Memory B cell (primary cell): ENCODE measurements around the gene DCLRE1B.

ENCODE experiments used
- ATAC-seq: fragments of 150-1000 bp; cut with Tn5 transposase; 2 replicates; pipeline ENCODE4 v1.10.0; 2021; ENCODE audit warnings: low read depth, mild to moderate bottlenecking, moderate library complexity
- DNase-seq, 2 donors: peaks; one replicate each; pipeline ENCODE4 v3.0.0; 2022; ENCODE audit warnings: low spot score in 2 of 2
- H3K27ac Mint-ChIP-seq: one replicate; pipeline ENCODE4 v1.8.0; 2022; ENCODE audit warnings: mild to moderate bottlenecking, moderate library complexity, mixed read lengths
- H3K27me3 Mint-ChIP-seq: one replicate; pipeline ENCODE4 v1.8.0; 2022; ENCODE audit warnings: mixed read lengths
- H3K36me3 Mint-ChIP-seq: one replicate; pipeline ENCODE4 v1.8.0; 2022; ENCODE audit warnings: mild to moderate bottlenecking, mixed read lengths
- H3K4me1 Mint-ChIP-seq: one replicate; pipeline ENCODE4 v1.8.0; 2022; ENCODE audit warnings: mixed read lengths
- H3K4me3 Mint-ChIP-seq: one replicate; pipeline ENCODE4 v1.8.0; 2022; ENCODE audit warnings: mild to moderate bottlenecking, moderate library complexity, mixed read lengths
- H3K9me3 Mint-ChIP-seq: one replicate; pipeline ENCODE4 v1.8.0; 2022; ENCODE audit warnings: mixed read lengths

The DCLRE1B gene

DNA sequence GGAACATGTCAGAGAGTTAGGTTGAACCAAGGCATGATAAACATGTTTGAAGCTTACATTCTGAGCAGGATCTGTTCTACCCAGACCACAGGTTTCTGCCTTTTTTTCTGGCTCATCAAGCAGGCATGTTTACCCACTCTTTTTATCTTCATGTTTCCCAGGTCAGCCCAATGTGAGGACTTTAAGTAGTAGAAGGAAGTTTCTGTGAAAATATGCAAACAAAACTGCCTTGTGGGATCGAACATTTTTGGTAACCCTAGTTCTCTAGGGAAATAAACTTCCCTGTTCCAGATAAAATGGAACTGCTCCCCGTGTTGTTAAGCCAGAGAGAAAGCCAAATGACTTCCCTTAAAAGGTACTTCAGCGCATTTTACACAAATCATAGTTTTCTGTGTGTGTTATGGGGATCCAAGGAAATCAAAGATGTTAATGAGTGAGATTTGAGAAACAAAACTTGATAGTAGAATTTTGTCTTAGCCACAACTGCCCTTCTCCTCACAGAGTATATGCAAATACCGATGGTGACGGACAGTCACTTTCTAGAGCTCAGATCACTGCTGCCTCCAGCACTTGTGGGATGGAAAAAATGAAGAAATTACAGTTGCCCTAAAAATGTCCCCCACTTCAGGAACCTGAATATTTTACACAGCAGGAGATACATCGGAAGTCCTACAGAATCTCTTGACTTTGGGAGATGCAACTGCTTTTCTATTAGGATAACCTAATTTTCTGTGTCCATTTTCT, 23.2 kb downstream of the DCLRE1B start:
- ATAC-seq: no peak
- no peaks in the 10 kb centered on the region for H3K27me3 Mint-ChIP-seq

GRCh38 chr1:113928941-113929749, 24.0 kb downstream of the DCLRE1B start, which contains the start of gene HIPK1:
Gene HIPK1, plus strand, starts transcription at chr1:113929324.
- Mint-ChIP-seq H3K27me3 (no peaks in the 10 kb centered on the region), H3K9me3 (no peaks in the 10 kb centered on the region), H3K4me1 (peaks cover 40% of the 10 kb centered on the region), H3K36me3 (peaks cover 9% of the 10 kb centered on the region), H3K27ac (peak within 1 kb of the TSS; percentile 99), H3K4me3 (peak within 1 kb of the TSS; percentile 99)
- ATAC-seq: peak; percentile 63
- peak; percentile 92 to 95 for DNase-seq

More for the DNA sequence above, 23.2 kb downstream of the DCLRE1B start:
- H3K9me3 Mint-ChIP-seq: no peaks in the 10 kb centered on the region
- H3K4me3 Mint-ChIP-seq: peak overlapping the region; percentile 99
- H3K27ac Mint-ChIP-seq: peak overlapping the region; percentile 99
- peaks cover 5% of the 10 kb centered on the region for H3K36me3 Mint-ChIP-seq
- DNase-seq: no peak
- peaks cover 35% of the 10 kb centered on the region for H3K4me1 Mint-ChIP-seq

GRCh38 chr1:113929750-113930498, 24.8 kb downstream of the DCLRE1B start:
- DNase-seq (peak; percentile 71 to 73), ATAC-seq (peak; percentile 41)
- H3K4me1 Mint-ChIP-seq: peaks cover 40% of the 10 kb centered on the region
- no peaks in the 10 kb centered on the region for H3K27me3 Mint-ChIP-seq
- no peaks in the 10 kb centered on the region for H3K9me3 Mint-ChIP-seq
- H3K36me3 Mint-ChIP-seq: peaks cover 9% of the 10 kb centered on the region
- H3K4me3 Mint-ChIP-seq: peak overlapping the region; percentile 99
- H3K27ac Mint-ChIP-seq: peak overlapping the region; percentile 99

- Mint-ChIP-seq H3K4me1 (peaks cover 40% of the 10 kb centered on the region), H3K36me3 (peaks cover 9% of the 10 kb centered on the region), H3K9me3 (no peaks in the 10 kb centered on the region), H3K27ac (peak overlapping the region; percentile 99), H3K4me3 (peak overlapping the region; percentile 94), H3K27me3 (no peaks in the 10 kb centered on the region)
- DNase-seq (peak in 1 of 2 donors; percentile 56), ATAC-seq (peak; percentile 36)
Observed at GRCh38 chr1:113930499-113931161, 25.5 kb downstream of the DCLRE1B start.

- Mint-ChIP-seq H3K27me3 (no peaks in the 10 kb centered on the region), H3K27ac (peak overlapping the region; percentile 99), H3K36me3 (peaks cover 9% of the 10 kb centered on the region), H3K9me3 (no peaks in the 10 kb centered on the region), H3K4me1 (peaks cover 40% of the 10 kb centered on the region), H3K4me3 (peak overlapping the region; percentile 94)
- DNase-seq (no peak), ATAC-seq (no peak)
Observed at GRCh38 chr1:113931451-113931851, 26.3 kb downstream of the DCLRE1B start.

DNA sequence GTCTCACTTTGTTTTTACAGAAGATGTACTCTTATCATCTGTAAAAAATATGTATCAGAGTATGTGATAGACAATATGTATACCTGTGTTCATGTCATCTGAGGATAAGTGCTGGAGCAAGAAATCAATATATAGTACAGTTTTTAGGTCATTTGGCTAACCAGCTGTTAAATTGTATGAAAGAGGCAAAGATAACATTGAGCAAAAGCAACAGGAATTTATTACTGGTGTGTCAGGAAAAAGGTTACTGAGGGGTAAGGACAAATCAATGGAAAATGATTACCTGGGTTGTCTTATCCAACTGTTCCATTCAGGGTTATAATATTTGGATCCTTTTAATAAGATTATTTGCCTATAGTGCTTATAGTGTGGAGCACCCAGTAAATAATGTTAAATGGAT, 28.9 kb downstream of the DCLRE1B start:
- ATAC-seq: no peak
- no peak for DNase-seq
- Mint-ChIP-seq H3K27me3 (no peaks in the 10 kb centered on the region), H3K4me1 (peaks cover 42% of the 10 kb centered on the region), H3K27ac (peak overlapping the region; percentile 54), H3K36me3 (peaks cover 9% of the 10 kb centered on the region), H3K4me3 (no peak overlapping the region), H3K9me3 (no peaks in the 10 kb centered on the region)

- peaks cover 9% of the 10 kb centered on the region for H3K36me3 Mint-ChIP-seq
- DNase-seq (no peak), ATAC-seq (no peak)
- H3K4me3 Mint-ChIP-seq: no peak overlapping the region
- no peaks in the 10 kb centered on the region for H3K27me3 Mint-ChIP-seq
- no peak overlapping the region for H3K27ac Mint-ChIP-seq
- H3K9me3 Mint-ChIP-seq: no peaks in the 10 kb centered on the region
- peaks cover 47% of the 10 kb centered on the region for H3K4me1 Mint-ChIP-seq
Observed at GRCh38 chr1:113934511-113935055, 29.5 kb downstream of the DCLRE1B start.

DNA sequence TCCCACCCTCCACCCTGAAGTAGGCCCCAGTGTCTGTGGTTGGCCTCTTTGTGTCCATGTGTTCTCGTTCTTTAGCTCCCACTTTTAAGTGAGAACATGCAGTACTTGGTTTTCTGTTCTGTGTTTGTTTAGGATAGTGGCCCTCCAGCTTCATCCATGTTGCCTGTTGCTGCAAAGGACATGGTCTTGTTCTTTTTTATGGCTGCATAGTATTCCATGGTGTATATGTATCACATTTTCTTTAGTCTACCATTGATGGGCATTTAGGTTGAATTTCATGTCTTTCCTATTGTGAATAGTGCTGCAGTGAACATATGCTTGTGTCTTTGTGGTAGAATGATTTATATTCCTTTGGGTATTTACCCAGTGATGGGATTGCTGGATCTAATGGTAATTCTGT, 30.1 kb downstream of the DCLRE1B start:
- Mint-ChIP-seq H3K4me3 (no peak overlapping the region), H3K4me1 (peaks cover 49% of the 10 kb centered on the region), H3K27me3 (no peaks in the 10 kb centered on the region), H3K9me3 (no peaks in the 10 kb centered on the region), H3K27ac (no peak overlapping the region), H3K36me3 (peaks cover 12% of the 10 kb centered on the region)
- ATAC-seq (no peak), DNase-seq (no peak)

GRCh38 chr1:113935970-113936369, 30.8 kb downstream of the DCLRE1B start:
- no peaks in the 10 kb centered on the region for H3K27me3 Mint-ChIP-seq
- DNase-seq: no peak
- no peak overlapping the region for H3K4me3 Mint-ChIP-seq
- H3K4me1 Mint-ChIP-seq: peaks cover 47% of the 10 kb centered on the region
- ATAC-seq: no peak
- peaks cover 19% of the 10 kb centered on the region for H3K36me3 Mint-ChIP-seq
- no peaks in the 10 kb centered on the region for H3K9me3 Mint-ChIP-seq
- no peak overlapping the region for H3K27ac Mint-ChIP-seq

DNA sequence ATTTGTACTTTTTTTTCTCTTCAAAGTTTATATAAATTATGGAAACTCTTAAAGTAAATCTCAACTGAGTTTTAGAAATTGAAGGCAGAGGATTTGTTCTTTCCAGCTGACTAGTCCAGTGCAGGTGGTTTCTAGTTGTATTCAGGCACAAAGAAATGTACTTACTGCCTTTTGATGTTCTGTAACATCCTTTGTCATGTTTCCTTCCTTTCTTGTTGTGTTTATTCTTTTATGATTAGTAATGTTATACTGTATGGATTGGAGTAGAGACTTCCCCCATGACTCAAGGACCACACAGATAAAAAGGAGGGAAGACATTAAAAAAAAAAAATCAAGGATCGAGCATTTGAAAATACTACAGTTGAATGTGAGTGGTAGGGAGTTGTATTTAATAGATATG, 32.0 kb downstream of the DCLRE1B start:
- Mint-ChIP-seq H3K27me3 (no peaks in the 10 kb centered on the region), H3K4me3 (no peak overlapping the region), H3K36me3 (peaks cover 19% of the 10 kb centered on the region), H3K4me1 (peaks cover 39% of the 10 kb centered on the region), H3K9me3 (no peaks in the 10 kb centered on the region), H3K27ac (no peak overlapping the region)
- ATAC-seq: no peak
- no peak for DNase-seq

GRCh38 chr1:113938192-113938591, 33.1 kb downstream of the DCLRE1B start:
- Mint-ChIP-seq H3K4me3 (no peak overlapping the region), H3K36me3 (peaks cover 19% of the 10 kb centered on the region), H3K9me3 (no peaks in the 10 kb centered on the region), H3K27me3 (no peaks in the 10 kb centered on the region), H3K4me1 (peaks cover 33% of the 10 kb centered on the region), H3K27ac (peak overlapping the region; percentile 50)
- no peak for ATAC-seq
- DNase-seq: no peak

DNA sequence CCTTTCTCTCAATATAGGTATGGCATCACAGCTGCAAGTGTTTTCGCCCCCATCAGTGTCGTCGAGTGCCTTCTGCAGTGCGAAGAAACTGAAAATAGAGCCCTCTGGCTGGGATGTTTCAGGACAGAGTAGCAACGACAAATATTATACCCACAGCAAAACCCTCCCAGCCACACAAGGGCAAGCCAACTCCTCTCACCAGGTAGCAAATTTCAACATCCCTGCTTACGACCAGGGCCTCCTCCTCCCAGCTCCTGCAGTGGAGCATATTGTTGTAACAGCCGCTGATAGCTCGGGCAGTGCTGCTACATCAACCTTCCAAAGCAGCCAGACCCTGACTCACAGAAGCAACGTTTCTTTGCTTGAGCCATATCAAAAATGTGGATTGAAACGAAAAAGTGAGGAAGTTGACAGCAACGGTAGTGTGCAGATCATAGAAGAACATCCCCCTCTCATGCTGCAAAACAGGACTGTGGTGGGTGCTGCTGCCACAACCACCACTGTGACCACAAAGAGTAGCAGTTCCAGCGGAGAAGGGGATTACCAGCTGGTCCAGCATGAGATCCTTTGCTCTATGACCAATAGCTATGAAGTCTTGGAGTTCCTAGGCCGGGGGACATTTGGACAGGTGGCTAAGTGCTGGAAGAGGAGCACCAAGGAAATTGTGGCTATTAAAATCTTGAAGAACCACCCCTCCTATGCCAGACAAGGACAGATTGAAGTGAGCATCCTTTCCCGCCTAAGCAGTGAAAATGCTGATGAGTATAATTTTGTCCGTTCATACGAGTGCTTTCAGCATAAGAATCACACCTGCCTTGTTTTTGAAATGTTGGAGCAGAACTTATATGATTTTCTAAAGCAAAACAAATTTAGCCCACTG, 35.5 kb downstream of the DCLRE1B start:
- Mint-ChIP-seq H3K9me3 (no peaks in the 10 kb centered on the region), H3K4me1 (peaks cover 32% of the 10 kb centered on the region), H3K4me3 (no peak overlapping the region), H3K27me3 (no peaks in the 10 kb centered on the region), H3K27ac (peak overlapping the region; percentile 45), H3K36me3 (peaks cover 26% of the 10 kb centered on the region)
- DNase-seq (no peak), ATAC-seq (peak; percentile 59)

- Mint-ChIP-seq H3K4me3 (no peak overlapping the region), H3K27ac (peak overlapping the region; percentile 45)
Observed at GRCh38 chr1:113941245-113941559, 36.1 kb downstream of the DCLRE1B start.

More at GRCh38 chr1:113941245-113941559, 36.1 kb downstream of the DCLRE1B start:
- Mint-ChIP-seq H3K27me3 (no peaks in the 10 kb centered on the region), H3K36me3 (peaks cover 28% of the 10 kb centered on the region), H3K9me3 (no peaks in the 10 kb centered on the region), H3K4me1 (peaks cover 36% of the 10 kb centered on the region)
- DNase-seq (no peak), ATAC-seq (no peak)
